ENCODE results near the gene ITPKC. TPM values are rescaled to one million over a fixed set of nuclear protein-coding genes. Genes with fewer than 3 reads are reported as not detected.

The ITPKC gene
- total and polyA plus RNA-seq, 10 of the 15 experiments (the other 5 are each of a cell fraction or from before 2014, with no cell fraction given), result 0.03 to 6.4 (median 3.5) TPM

DNA sequence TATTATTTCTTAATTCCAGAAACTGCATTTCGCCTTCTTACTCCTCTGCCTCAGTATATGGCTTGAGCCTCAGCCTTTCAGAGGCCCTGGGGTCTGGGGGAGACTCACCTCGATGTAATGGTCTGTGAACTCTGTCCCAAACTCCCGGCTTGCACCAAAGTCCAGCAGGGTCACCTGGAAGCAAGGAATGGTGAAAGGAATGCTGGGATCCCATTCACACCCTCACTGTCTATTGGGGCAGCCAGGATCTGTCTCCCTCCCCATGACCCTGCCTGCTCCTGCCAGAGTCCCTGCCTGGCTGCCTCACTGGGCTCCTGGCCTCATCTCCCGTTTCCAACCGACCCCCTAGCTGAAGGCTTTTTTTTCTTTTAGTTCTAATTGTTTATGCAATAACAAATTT lies 21.0 kb upstream of the ITPKC start:
- Histone ChIP-seq H3K36me3 (ENCODE audit: control insufficient read depth in 2 of 2, insufficient read depth in 2 of 2, low read length in 1 of 2) (peaks cover 2 to 3% of the 10 kb centered on the region in 2 experiments; a peak in 3 of 4 replicates), H3K4me1 (ENCODE audit: control insufficient read depth, insufficient read depth, low read length) (peaks cover 5% of the 10 kb centered on the region; the same call in 1 of the 2 replicates), H3K79me2 (ENCODE audit: control insufficient read depth, insufficient read depth, low read length) (no peaks in the 10 kb centered on the region), H3K27me3 (replicated peaks in 1 of 2; ENCODE audit: control insufficient read depth in 2 of 2, insufficient read depth in 2 of 2, low read length in 1 of 2) (no peaks in the 10 kb centered on the region), H3K9ac (ENCODE audit: control insufficient read depth, insufficient read depth, low read length) (no peak overlapping the region), H3K4me3 (no peak overlapping the region), H4K20me1 (ENCODE audit: control insufficient read depth, insufficient read depth) (no peaks in the 10 kb centered on the region), H3K9me3 (replicated peaks; ENCODE audit: control insufficient read depth, insufficient read depth, low read length) (no peaks in the 10 kb centered on the region), H3K4me2 (ENCODE audit: control insufficient read depth, insufficient read depth) (no peak overlapping the region), H3K27ac (ENCODE audit: control insufficient read depth, insufficient read depth) (no peak overlapping the region), H2AFZ (ENCODE audit: control insufficient read depth, low read depth, low read length) (no peak overlapping the region)
- ChIA-PET POLR2A (no interaction called here), SMC1A (ENCODE audit: uncharacterized antibody, unreplicated experiment) (no interaction called here), CTCF (no interaction called here), RAD21 (ENCODE audit: unreplicated experiment) (no interaction called here)
- WGBS (ENCODE audit: insufficient coverage, insufficient replicate concordance, low lambda C conversion rate, missing lambda C conversion rate), result 85% methylated on average over 5 of the region's 5 CpGs
- BruUV-seq (replicated peaks), result no TSS peak
- TF ChIP-seq ZNF207 (IDR thresholded peaks at IDR 0.05; ENCODE audit: borderline replicate concordance) (no peak), KAT2A (conservative IDR thresholded peaks at IDR 0.05; ENCODE audit: control insufficient read depth, low read depth, low read length) (no peak), FOXK2 (IDR thresholded peaks at IDR 0.05) (no peak), NR2C2 (IDR thresholded peaks at IDR 0.05; ENCODE audit: borderline replicate concordance, control insufficient read depth, insufficient read length, low read depth) (no peak)
- TF ChIP-seq, protein P1, sequence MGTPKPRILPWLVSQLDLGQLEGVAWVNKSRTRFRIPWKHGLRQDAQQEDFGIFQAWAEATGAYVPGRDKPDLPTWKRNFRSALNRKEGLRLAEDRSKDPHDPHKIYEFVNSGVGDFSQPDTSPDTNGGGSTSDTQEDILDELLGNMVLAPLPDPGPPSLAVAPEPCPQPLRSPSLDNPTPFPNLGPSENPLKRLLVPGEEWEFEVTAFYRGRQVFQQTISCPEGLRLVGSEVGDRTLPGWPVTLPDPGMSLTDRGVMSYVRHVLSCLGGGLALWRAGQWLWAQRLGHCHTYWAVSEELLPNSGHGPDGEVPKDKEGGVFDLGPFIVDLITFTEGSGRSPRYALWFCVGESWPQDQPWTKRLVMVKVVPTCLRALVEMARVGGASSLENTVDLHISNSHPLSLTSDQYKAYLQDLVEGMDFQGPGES (IDR thresholded peaks at IDR 0.05), result no peak
- ATAC-seq (no peak), FAIRE-seq (no peak), DNase-seq (ENCODE audit: low read depth, low spot score) (no peak)
- in situ Hi-C loops (cut with MboI) (no loop called here), intact Hi-C loops (cut with micrococcal nuclease; ENCODE audit: unreplicated experiment) (no loop called here)

DNA sequence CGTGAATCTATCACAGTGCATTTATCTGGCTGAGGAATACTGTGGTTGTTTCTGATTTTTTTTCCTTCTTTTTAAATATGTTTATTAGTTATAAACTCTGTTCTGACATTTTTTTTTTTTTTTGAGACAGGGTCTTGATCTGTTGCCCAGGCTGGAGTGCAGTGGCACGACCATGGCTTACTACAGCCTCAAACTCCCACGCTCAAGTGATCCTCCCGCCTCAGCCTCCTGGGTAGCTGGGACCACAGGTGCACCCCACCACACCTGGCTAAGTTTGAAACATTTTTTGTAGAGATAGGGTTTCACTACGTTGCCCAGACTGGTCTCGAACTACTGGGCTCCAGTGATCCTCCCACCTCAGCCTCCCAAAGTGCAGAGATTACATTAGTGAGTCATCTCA lies 19.9 kb upstream of the ITPKC start:
- Histone ChIP-seq H3K4me1 (ENCODE audit: control insufficient read depth, insufficient read depth, low read length) (no peaks in the 10 kb centered on the region), H3K27me3 (replicated peaks in 1 of 2; ENCODE audit: control insufficient read depth in 2 of 2, insufficient read depth in 2 of 2, low read length in 1 of 2) (no peaks in the 10 kb centered on the region), H4K20me1 (ENCODE audit: control insufficient read depth, insufficient read depth) (no peaks in the 10 kb centered on the region), H3K79me2 (ENCODE audit: control insufficient read depth, insufficient read depth, low read length) (no peaks in the 10 kb centered on the region), H2AFZ (ENCODE audit: control insufficient read depth, low read depth, low read length) (no peak overlapping the region), H3K27ac (ENCODE audit: control insufficient read depth, insufficient read depth) (no peak overlapping the region), H3K36me3 (ENCODE audit: control insufficient read depth in 2 of 2, insufficient read depth in 2 of 2, low read length in 1 of 2) (peaks cover 2 to 3% of the 10 kb centered on the region in 2 experiments; a peak in 3 of 4 replicates), H3K4me3 (no peak overlapping the region), H3K4me2 (ENCODE audit: control insufficient read depth, insufficient read depth) (no peak overlapping the region), H3K9ac (ENCODE audit: control insufficient read depth, insufficient read depth, low read length) (no peak overlapping the region), H3K9me3 (replicated peaks; ENCODE audit: control insufficient read depth, insufficient read depth, low read length) (no peaks in the 10 kb centered on the region)
- ChIA-PET CTCF (no interaction called here), RAD21 (ENCODE audit: unreplicated experiment) (no interaction called here), POLR2A (interaction anchor here (0.7 kb wide), 1 partner anchor 42 kb away, joined by 4 read pairs; no protein-coding TSS in a partner anchor), SMC1A (ENCODE audit: uncharacterized antibody, unreplicated experiment) (interaction anchor here (1.4 kb wide), 1 partner anchor 81 kb away, joined by 4 read pairs; the partner anchor contains the start of gene RAB4B)
- no TSS peak for BruUV-seq (replicated peaks)
- intact Hi-C loops (cut with micrococcal nuclease; ENCODE audit: unreplicated experiment), result no loop called here
- ATAC-seq, result no peak
- no peak for DNase-seq (ENCODE audit: low read depth, low spot score)
- 98% methylated on average over 6 of the region's 6 CpGs for WGBS (ENCODE audit: insufficient coverage, insufficient replicate concordance, low lambda C conversion rate, missing lambda C conversion rate)
- in situ Hi-C loops (cut with MboI), result no loop called here
- no peak for FAIRE-seq
- TF ChIP-seq MTA2 (IDR thresholded peaks at IDR 0.05; ENCODE audit: low read depth) (no peak), CHD2 (IDR thresholded peaks at IDR 0.05; ENCODE audit: borderline replicate concordance, low read depth, low read length) (no peak), NFYA (IDR thresholded peaks at IDR 0.05; ENCODE audit: borderline replicate concordance, low read depth, low read length) (no peak), MYB (IDR thresholded peaks at IDR 0.05; ENCODE audit: borderline replicate concordance, low read depth, low read length) (no peak), RBBP5 (conservative IDR thresholded peaks at IDR 0.05) (no peak), ZNF207 (IDR thresholded peaks at IDR 0.05; ENCODE audit: borderline replicate concordance) (no peak), FOXM1 (IDR thresholded peaks at IDR 0.05; ENCODE audit: low read depth, low read length) (no peak), TBL1XR1 (IDR thresholded peaks at IDR 0.05; ENCODE audit: low read depth, low read length) (no peak)
- TF ChIP-seq, protein P2, sequence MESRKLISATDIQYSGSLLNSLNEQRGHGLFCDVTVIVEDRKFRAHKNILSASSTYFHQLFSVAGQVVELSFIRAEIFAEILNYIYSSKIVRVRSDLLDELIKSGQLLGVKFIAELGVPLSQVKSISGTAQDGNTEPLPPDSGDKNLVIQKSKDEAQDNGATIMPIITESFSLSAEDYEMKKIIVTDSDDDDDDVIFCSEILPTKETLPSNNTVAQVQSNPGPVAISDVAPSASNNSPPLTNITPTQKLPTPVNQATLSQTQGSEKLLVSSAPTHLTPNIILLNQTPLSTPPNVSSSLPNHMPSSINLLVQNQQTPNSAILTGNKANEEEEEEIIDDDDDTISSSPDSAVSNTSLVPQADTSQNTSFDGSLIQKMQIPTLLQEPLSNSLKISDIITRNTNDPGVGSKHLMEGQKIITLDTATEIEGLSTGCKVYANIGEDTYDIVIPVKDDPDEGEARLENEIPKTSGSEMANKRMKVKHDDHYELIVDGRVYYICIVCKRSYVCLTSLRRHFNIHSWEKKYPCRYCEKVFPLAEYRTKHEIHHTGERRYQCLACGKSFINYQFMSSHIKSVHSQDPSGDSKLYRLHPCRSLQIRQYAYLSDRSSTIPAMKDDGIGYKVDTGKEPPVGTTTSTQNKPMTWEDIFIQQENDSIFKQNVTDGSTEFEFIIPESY (IDR thresholded peaks at IDR 0.05), result no peak
- TF ChIP-seq, protein P3, sequence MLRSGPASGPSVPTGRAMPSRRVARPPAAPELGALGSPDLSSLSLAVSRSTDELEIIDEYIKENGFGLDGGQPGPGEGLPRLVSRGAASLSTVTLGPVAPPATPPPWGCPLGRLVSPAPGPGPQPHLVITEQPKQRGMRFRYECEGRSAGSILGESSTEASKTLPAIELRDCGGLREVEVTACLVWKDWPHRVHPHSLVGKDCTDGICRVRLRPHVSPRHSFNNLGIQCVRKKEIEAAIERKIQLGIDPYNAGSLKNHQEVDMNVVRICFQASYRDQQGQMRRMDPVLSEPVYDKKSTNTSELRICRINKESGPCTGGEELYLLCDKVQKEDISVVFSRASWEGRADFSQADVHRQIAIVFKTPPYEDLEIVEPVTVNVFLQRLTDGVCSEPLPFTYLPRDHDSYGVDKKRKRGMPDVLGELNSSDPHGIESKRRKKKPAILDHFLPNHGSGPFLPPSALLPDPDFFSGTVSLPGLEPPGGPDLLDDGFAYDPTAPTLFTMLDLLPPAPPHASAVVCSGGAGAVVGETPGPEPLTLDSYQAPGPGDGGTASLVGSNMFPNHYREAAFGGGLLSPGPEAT (IDR thresholded peaks at IDR 0.05; ENCODE audit: low read depth), result no peak

All from GM12878 (cell line).